Measurements from ENCODE around the gene MEF2C.
"Not testable (repeated sequence)": the region's sequence is repeated elsewhere in the genome, so short reads cannot be mapped to it uniquely, and the experiment has no call there.

MEF2C gene

GRCh38 chr5:88883059-88883835 is at the start of gene MEF2C:
Gene MEF2C, minus strand, starts transcription at chr5:88883184. Its CDS starts 59,396 bp downstream, at chr5:88823788.
- peak; percentile 24 for DNase-seq

GRCh38 chr5:88932541-88932940 is 49.6 kb upstream of the MEF2C start:
- no peak for DNase-seq

GRCh38 chr5:88930335-88930734 is 47.4 kb upstream of the MEF2C start:
- DNase-seq: no peak

- no peak for DNase-seq
Measured at GRCh38 chr5:88929385-88929784, 46.4 kb upstream of the MEF2C start.

GRCh38 chr5:88926774-88927173 is 43.8 kb upstream of the MEF2C start:
- no peak for DNase-seq

- DNase-seq: no peak
Measured at GRCh38 chr5:88925692-88926490, 42.9 kb upstream of the MEF2C start.

- no peak for DNase-seq
Measured at GRCh38 chr5:88924330-88924657, 41.3 kb upstream of the MEF2C start.

- DNase-seq: no peak
Measured at GRCh38 chr5:88923623-88924329, 40.8 kb upstream of the MEF2C start.

- DNase-seq: not testable (repeated sequence)
Measured at GRCh38 chr5:88912743-88913142, 29.8 kb upstream of the MEF2C start.

- not testable (repeated sequence) for DNase-seq
Measured at GRCh38 chr5:88911059-88911572, 28.1 kb upstream of the MEF2C start.

GRCh38 chr5:88904478-88904877 is 21.5 kb upstream of the MEF2C start:
- not testable (repeated sequence) for DNase-seq

- DNase-seq: not testable (repeated sequence)
Measured at GRCh38 chr5:88903966-88904365, 21.0 kb upstream of the MEF2C start.

GRCh38 chr5:88901077-88901476 is 18.1 kb upstream of the MEF2C start:
- not testable (repeated sequence) for DNase-seq

- no peak for DNase-seq
Measured at GRCh38 chr5:88899096-88899737, 16.2 kb upstream of the MEF2C start.

- no peak for DNase-seq
Measured at GRCh38 chr5:88897748-88898147, 14.8 kb upstream of the MEF2C start.

- DNase-seq: no peak
Measured at GRCh38 chr5:88895681-88896501, 12.9 kb upstream of the MEF2C start.

- no peak for DNase-seq
Measured at GRCh38 chr5:88892669-88893068, 9.7 kb upstream of the MEF2C start.

GRCh38 chr5:88890070-88890781 is 7.2 kb upstream of the MEF2C start:
- DNase-seq: no peak

- no peak for DNase-seq
Measured at GRCh38 chr5:88889189-88890069, 6.4 kb upstream of the MEF2C start.

GRCh38 chr5:88888848-88889188 is 5.8 kb upstream of the MEF2C start:
- no peak for DNase-seq
